ENCODE data around the gene CRYBG2.

Gene CRYBG2

DNA sequence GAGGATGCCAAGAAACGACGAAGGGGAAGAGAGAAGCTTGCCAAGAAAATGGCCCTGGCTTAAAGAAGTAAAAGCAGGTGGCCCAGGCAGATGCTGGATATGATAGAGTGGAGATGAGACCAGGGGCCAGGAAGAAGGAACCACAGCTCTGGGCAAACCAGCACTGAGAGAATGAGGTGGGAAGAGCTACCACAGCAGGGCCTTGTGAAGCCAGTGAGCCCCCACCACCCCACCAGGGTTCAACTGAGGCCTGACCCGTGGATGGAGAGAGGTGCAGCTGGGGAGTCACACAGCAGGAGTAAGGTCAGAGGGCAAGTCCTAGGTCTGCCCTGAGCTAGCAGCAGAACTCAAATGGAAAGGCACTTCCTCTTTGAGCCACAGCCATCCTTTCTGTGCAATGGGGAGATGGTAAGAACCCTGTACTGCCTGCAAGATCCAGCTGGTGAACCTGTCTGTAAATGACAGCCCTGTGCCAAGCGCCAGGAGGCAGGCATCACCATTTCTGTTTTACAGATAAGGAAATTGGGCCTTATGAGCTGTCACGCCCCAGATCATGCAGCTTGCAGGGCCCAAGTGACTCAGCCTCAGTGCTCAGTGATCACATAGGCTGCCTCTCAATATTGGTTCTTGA is 65.5 kb downstream of the CRYBG2 start:
- in situ Hi-C loops (cut with HindIII; ENCODE audit: low pct_unique_long_range_greater_than_20kb, low sequenced_read_pairs), result no loop called here
- no peak for DNase-seq (ENCODE audit: low read depth in 1 of 2, low spot score in 1 of 2)
- TF ChIP-seq JUND (IDR thresholded peaks at IDR 0.05; ENCODE audit: low read depth), result no peak

DNA sequence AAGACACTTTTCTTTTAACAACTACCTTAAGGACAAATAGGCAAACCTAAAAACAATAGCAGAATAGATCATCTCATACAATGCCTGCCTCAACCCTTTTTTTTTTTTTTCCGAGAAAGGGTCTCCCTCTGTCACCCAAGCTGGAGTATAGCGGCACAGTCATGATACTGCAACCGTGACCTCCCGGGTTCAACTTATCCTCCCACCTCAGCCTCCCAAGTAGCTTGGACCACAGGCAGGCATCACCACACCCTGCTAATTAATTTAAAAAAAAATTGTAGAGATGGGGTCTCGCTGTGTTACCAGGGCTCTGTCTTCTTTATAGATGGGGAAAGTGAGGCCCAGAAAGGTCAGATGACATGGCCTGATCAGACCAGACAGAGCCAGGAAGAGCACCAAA is 66.1 kb downstream of the CRYBG2 start:
- no peak for DNase-seq (ENCODE audit: low read depth in 1 of 2, low spot score in 1 of 2)
- in situ Hi-C loops (cut with HindIII; ENCODE audit: low pct_unique_long_range_greater_than_20kb, low sequenced_read_pairs), result no loop called here
- no peak for TF ChIP-seq JUND (IDR thresholded peaks at IDR 0.05; ENCODE audit: low read depth)

DNA sequence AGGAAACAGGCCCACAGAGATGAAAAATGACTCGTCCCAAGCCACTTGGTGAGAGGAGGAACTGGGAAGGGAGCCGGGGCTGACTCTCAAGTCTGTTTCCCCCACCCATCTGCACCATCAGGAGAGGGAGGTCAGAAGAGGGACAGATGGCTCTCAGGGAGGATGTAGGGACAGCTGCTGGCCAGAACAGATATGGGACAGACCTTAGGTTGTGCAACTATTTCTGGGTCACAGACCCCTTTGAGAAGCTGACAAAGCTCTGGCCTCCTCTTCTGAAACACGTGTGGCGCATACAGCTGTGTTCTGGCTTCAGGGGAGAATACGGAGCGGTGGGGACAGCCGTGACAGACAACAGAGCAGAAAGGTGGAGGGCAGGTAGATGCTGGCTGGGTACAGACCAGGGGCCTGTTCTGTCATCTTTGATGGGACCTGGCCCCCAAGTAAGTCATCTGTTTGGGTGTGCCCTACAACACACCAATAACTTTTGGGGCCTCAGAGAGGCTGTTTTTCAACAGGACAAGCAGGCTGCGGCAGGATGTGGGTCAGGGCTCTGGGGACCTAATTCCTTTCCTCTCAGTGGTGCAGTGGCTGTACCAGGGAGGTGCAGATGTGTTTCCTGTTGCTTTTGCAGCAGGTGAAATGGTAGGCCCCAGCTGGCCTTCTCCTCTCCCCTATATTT is 66.8 kb downstream of the CRYBG2 start:
- TF ChIP-seq JUND (IDR thresholded peaks at IDR 0.05; ENCODE audit: low read depth), result no peak
- DNase-seq (ENCODE audit: low read depth in 1 of 2, low spot score in 1 of 2), result no peak
- in situ Hi-C loops (cut with HindIII; ENCODE audit: low pct_unique_long_range_greater_than_20kb, low sequenced_read_pairs), result no loop called here

DNA sequence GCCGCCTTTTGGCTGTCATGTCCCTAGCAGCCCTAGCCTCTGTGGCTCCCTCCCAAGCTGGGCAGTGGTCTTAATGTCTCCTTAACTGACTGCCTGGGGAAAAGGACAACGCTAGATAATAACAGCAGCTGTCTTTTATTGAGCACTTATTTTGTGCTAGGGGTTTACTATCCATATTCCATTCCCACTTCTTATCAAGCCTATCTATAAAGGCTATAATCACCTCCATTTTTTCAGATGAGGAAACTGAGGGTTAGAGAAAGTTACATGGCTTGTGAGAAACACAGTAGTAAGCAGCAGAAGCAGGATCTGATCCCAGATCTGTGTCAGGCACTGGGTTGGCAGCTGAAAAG is 67.9 kb downstream of the CRYBG2 start:
- DNase-seq (ENCODE audit: low read depth in 1 of 2, low spot score in 1 of 2), result no peak
- in situ Hi-C loops (cut with HindIII; ENCODE audit: low pct_unique_long_range_greater_than_20kb, low sequenced_read_pairs), result no loop called here
- TF ChIP-seq JUND (IDR thresholded peaks at IDR 0.05; ENCODE audit: low read depth), result no peak

DNA sequence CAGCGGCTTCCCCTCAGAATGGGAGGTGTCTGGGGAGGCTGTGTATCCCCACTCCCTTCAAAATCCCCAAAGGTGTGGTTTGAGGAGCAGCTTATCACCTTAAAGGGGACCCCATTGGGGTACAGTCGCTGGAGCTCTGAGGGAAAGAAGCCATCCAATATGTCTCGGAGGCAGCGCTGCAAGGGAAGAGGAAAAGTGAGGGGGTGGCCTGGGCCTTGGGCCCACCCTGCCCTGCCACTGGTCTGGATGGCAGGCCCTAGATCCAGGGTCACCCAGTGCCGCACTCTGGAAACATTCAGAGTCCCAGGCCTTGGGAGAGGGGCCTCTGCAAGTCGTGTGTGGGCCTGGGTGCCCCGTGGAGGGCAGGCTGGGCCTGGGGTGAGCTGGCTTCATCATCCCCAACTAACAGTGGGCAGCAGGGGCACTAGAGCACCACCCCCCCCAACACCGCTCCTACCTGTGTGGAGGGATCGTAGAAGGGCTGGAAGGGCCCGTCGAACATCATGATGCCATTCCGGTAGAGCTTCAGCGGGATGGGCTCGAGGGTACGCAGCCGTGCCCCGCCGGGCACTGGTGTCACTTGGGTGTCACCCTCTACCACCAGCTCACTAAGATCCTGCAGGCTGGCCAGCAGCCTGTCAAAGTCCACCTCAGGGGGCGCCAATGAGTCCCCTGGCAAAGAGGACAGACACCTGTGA is 68.4 kb downstream of the CRYBG2 start:
- no peak for TF ChIP-seq JUND (IDR thresholded peaks at IDR 0.05; ENCODE audit: low read depth)
- in situ Hi-C loops (cut with HindIII; ENCODE audit: low pct_unique_long_range_greater_than_20kb, low sequenced_read_pairs), result no loop called here
- peak in 1 of 2 experiments; percentile 61 for DNase-seq (ENCODE audit: low read depth in 1 of 2, low spot score in 1 of 2)

DNA sequence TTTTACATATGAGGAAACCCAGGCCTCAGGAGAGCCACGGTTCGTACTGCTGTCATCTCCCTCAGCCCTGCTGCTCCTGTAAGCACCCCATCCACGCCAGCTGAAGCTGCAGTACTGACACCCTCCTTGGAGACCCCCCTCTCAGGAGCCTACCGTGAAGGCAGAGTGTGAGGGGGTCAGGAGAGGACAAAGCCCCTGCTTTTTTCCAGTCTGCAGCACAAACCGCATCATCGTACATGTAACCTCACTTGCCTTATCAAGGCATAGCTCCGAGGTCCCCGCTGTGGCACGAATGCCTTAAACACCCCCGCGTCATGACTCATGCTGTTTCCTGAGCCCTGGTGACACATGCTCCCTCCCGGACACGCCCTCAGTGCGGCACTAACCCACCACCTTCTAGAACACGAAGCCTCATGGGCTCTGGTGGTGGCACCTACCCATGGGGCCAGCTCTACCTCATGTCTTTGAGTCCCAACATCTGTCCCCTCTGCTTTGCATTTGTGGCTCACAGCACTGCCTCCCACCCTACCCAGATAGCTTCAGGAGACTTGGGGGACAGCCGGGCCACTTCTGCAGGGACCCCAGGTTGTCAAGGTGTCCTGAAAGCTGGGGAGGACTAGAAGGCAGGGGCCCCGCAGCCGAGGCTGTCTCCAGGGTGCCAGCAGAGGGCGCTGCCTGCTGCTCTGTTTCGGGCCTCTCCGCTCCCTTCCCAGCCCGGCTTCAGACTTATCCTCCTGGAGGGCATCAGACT is 69.2 kb downstream of the CRYBG2 start:
- TF ChIP-seq JUND (IDR thresholded peaks at IDR 0.05; ENCODE audit: low read depth), result no peak
- DNase-seq (ENCODE audit: low read depth in 1 of 2, low spot score in 1 of 2), result peak; percentile 50 to 56
- in situ Hi-C loops (cut with HindIII; ENCODE audit: low pct_unique_long_range_greater_than_20kb, low sequenced_read_pairs), result no loop called here

DNA sequence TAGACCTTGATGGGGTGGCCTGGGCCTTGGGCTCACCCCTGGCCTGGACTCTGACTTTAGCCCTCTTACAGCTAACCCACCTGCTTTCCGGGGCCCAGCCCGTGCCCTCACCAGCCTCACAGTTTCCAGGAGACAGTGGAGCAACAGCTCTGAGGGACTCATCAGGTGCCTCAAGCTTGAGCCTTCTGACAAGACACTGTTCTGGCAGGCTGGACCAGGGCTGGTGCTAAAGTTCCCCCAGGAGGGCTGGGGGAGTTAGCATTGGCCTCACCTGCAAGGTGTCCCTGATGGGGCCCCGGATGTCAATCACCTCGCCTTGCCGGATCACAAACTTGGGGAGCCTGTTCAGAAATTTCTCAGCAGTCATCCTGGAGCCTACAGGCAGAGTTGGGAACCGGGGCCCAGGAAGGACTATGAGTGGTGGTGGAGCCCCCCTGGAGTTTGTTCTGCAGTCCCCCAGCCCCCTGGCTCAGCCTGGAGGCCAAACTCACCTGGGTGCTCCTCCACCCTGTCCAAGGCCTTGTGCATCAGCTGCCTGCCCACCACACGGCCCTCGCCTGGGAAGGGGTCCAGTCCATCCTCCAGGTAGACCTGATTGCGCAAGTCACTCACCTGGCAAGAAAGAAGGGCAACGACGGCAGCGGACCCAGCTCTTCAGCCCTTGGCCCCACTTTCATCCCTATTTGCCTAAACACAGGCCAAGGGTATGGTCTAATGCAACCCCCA is 69.9 kb downstream of the CRYBG2 start:
- in situ Hi-C loops (cut with HindIII; ENCODE audit: low pct_unique_long_range_greater_than_20kb, low sequenced_read_pairs), result no loop called here
- TF ChIP-seq JUND (IDR thresholded peaks at IDR 0.05; ENCODE audit: low read depth), result no peak
- DNase-seq (ENCODE audit: low read depth in 1 of 2, low spot score in 1 of 2), result no peak

GRCh38 chr1:26283279-26283853 is 70.6 kb downstream of the CRYBG2 start:
- no peak for DNase-seq (ENCODE audit: low read depth in 1 of 2, low spot score in 1 of 2)
- in situ Hi-C loops (cut with HindIII; ENCODE audit: low pct_unique_long_range_greater_than_20kb, low sequenced_read_pairs), result no loop called here
- no peak for TF ChIP-seq JUND (IDR thresholded peaks at IDR 0.05; ENCODE audit: low read depth)

DNA sequence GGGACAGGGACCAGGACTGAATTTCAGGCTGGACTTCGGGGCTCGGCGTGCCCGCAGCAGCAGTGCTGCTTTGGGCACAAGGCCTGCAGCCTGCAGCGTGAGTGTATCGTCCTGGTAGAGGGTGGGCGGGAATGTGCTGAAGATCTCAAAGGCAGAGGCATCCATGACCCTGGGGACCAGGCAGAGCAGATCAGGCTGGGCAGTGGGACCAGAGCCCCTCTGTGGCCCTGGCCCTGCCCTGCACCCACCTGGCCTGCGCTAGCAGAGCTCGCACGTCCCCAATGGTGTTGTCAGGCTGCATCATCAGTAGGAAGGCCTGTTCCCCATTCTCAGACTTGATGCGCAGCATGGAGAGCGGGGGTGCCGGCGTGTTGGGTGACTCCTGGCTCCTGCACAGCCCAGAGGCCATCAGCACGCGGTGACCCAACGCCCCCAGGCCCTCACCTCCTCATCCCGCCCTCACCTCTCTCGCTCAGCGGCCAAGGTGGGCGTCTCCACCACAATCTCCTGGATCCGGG is 71.5 kb downstream of the CRYBG2 start:
- in situ Hi-C loops (cut with HindIII; ENCODE audit: low pct_unique_long_range_greater_than_20kb, low sequenced_read_pairs), result no loop called here
- TF ChIP-seq JUND (IDR thresholded peaks at IDR 0.05; ENCODE audit: low read depth), result no peak
- no peak for DNase-seq (ENCODE audit: low read depth in 1 of 2, low spot score in 1 of 2)

DNA sequence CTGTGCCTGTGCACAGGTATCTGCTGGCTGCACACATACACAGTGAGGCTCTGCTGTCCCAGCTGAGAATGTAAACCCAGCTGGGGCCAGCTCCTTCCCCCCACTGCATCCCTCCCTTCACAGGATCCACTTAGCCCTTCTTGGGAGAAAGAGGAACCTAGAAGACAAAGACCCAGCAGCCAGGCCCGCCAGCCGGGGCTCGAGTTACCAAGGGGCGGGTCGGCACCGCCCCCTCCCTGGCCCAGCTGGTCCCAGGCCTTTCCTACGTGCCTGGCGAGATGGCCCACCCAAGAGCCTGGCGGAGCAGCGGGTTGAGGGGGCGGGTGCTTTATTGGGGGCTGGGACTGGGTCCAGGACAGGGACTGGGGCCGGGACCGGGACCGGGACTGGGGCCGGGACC is 72.0 kb downstream of the CRYBG2 start:
- no peak for DNase-seq (ENCODE audit: low read depth in 1 of 2, low spot score in 1 of 2)
- in situ Hi-C loops (cut with HindIII; ENCODE audit: low pct_unique_long_range_greater_than_20kb, low sequenced_read_pairs), result no loop called here

GRCh38 chr1:26281091-26281958 is 72.6 kb downstream of the CRYBG2 start:
- no peak for TF ChIP-seq JUND (IDR thresholded peaks at IDR 0.05; ENCODE audit: low read depth)
- in situ Hi-C loops (cut with HindIII; ENCODE audit: low pct_unique_long_range_greater_than_20kb, low sequenced_read_pairs), result no loop called here
- no peak for DNase-seq (ENCODE audit: low read depth in 1 of 2, low spot score in 1 of 2)

More for the DNA sequence above, 72.0 kb downstream of the CRYBG2 start:
- no peak for TF ChIP-seq JUND (IDR thresholded peaks at IDR 0.05; ENCODE audit: low read depth)

Data from T47D (cell line).